ENCODE results near the gene TREML2.

- TF ChIP-seq POLR2A (IDR thresholded peaks at IDR 0.05): no peak
- TF ChIP-seq CTCF (IDR thresholded peaks at IDR 0.05): no peak
Measured at GRCh38 chr6:41181566-41181965, 19.4 kb downstream of the TREML2 start.
